ENCODE results near the gene ST14.

DNA sequence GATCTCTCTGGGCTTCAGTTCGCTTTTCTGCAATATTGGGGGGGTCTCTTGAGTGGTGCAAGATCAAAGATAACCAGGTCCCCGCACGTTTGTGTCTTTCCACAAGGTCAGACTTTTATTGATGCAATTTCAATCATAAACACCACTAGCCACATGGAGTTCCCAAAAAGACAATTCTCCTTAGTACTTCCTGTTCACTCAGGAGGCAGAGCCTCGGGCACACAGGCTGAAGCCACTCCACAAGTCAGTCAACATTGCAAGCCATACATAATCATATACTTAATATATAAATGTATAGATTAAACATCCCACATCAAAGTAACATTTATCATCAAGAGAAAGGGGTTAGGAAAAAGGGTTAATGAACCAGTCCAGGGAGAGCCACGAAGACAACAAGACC lies 12.0 kb downstream of the ST14 start:
- TF ChIP-seq, protein P1, sequence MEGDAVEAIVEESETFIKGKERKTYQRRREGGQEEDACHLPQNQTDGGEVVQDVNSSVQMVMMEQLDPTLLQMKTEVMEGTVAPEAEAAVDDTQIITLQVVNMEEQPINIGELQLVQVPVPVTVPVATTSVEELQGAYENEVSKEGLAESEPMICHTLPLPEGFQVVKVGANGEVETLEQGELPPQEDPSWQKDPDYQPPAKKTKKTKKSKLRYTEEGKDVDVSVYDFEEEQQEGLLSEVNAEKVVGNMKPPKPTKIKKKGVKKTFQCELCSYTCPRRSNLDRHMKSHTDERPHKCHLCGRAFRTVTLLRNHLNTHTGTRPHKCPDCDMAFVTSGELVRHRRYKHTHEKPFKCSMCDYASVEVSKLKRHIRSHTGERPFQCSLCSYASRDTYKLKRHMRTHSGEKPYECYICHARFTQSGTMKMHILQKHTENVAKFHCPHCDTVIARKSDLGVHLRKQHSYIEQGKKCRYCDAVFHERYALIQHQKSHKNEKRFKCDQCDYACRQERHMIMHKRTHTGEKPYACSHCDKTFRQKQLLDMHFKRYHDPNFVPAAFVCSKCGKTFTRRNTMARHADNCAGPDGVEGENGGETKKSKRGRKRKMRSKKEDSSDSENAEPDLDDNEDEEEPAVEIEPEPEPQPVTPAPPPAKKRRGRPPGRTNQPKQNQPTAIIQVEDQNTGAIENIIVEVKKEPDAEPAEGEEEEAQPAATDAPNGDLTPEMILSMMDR (conservative IDR thresholded peaks at IDR 0.05; ENCODE audit: low read depth, low read length), result no peak
- no peak for TF ChIP-seq EZH2 (IDR thresholded peaks at IDR 0.05; ENCODE audit: borderline replicate concordance, low read depth, low read length, poor library complexity, severe bottlenecking)
